Measurements from ENCODE around the gene DNAJC12.
"Not testable (repeated sequence)": the region's sequence is repeated elsewhere in the genome, so short reads cannot be mapped to it uniquely, and the experiment has no call there.

The DNAJC12 gene

DNA sequence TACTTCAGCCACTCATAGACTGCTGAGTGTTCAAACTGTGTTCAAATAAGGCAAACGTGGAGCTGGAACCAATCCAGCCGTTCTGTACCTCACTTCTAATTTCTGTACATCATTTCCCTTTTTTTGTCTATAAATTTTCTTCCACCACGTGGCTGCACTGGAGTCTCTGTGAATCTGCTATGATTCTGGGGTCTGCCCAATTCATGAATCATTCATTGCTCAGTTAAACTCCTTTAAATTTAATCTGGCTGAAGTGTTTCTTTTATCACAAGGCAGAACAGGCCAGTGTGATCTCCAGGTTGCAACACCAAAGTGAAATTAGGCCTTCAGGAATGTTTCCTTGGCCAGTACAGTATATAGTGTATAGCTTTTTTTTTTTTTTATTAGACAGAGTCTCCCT is 53.5 kb downstream of the DNAJC12 start:
- TF ChIP-seq, protein P1, sequence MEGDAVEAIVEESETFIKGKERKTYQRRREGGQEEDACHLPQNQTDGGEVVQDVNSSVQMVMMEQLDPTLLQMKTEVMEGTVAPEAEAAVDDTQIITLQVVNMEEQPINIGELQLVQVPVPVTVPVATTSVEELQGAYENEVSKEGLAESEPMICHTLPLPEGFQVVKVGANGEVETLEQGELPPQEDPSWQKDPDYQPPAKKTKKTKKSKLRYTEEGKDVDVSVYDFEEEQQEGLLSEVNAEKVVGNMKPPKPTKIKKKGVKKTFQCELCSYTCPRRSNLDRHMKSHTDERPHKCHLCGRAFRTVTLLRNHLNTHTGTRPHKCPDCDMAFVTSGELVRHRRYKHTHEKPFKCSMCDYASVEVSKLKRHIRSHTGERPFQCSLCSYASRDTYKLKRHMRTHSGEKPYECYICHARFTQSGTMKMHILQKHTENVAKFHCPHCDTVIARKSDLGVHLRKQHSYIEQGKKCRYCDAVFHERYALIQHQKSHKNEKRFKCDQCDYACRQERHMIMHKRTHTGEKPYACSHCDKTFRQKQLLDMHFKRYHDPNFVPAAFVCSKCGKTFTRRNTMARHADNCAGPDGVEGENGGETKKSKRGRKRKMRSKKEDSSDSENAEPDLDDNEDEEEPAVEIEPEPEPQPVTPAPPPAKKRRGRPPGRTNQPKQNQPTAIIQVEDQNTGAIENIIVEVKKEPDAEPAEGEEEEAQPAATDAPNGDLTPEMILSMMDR (IDR thresholded peaks at IDR 0.05; ENCODE audit: low read depth, low read length, missing control alignments): no peak
- no peak overlapping the region for H3K4me3 ChIP-seq (ENCODE audit: low read depth, low read length)
- DNase-seq (ENCODE audit: low read depth): no peak

DNA sequence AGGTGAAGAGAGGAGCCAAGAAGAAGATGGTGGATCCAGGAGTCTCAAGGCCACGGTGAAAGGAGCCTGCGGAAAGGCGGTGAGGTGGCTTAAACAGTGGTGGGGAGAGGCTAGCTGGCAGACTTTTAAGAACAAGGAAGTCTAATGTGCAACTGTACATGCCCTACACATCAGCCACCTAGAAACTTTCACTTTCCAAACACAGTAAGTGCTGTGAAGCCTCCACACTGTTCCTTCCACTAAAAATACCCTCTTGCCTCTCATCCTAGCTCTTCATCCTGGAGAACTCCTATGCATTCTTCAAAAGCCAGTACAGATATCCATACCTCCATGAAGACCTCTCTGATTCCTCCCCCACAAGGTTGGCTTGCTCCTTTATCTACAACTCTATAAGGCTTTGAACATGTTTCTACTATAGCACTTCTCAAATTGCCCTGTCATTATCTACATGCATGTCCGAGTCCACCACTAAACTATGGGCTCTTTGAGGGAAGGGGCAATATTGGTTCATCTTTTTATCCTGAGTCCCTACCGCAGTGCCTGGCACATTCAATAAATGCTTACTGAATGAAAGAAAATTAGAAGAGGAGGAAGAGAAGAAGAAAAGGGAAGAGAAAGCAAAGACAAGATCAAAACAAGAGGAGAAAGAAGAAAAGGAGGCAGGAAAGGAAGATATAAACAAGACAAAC is 54.2 kb downstream of the DNAJC12 start:
- no peak for DNase-seq (ENCODE audit: low read depth)
- TF ChIP-seq, protein P1 (IDR thresholded peaks at IDR 0.05; ENCODE audit: low read depth, low read length, missing control alignments): no peak
- H3K4me3 ChIP-seq (ENCODE audit: low read depth, low read length): no peak overlapping the region

DNA sequence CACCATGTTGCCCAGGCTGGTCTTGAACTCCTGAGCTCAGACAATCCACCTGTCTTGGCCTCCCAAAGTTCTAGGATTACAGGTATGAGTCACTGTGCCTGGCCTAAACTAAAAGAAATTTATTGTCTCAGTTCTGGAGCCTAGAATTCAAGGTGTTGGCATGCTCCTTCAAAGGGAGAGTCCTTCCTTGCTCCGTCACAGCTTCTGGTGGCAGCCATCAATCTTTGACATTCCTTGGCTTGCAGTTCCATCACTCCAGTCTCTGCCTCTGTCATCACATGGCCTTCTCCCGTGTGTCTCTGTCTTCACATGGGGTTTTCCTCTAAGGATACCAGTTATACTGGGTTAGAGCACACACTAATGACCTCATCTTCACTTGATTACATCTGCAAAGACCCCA is 55.5 kb downstream of the DNAJC12 start:
- no peak overlapping the region for H3K4me3 ChIP-seq (ENCODE audit: low read depth, low read length)
- no peak for DNase-seq (ENCODE audit: low read depth)
- TF ChIP-seq, protein P1 (IDR thresholded peaks at IDR 0.05; ENCODE audit: low read depth, low read length, missing control alignments): no peak

DNA sequence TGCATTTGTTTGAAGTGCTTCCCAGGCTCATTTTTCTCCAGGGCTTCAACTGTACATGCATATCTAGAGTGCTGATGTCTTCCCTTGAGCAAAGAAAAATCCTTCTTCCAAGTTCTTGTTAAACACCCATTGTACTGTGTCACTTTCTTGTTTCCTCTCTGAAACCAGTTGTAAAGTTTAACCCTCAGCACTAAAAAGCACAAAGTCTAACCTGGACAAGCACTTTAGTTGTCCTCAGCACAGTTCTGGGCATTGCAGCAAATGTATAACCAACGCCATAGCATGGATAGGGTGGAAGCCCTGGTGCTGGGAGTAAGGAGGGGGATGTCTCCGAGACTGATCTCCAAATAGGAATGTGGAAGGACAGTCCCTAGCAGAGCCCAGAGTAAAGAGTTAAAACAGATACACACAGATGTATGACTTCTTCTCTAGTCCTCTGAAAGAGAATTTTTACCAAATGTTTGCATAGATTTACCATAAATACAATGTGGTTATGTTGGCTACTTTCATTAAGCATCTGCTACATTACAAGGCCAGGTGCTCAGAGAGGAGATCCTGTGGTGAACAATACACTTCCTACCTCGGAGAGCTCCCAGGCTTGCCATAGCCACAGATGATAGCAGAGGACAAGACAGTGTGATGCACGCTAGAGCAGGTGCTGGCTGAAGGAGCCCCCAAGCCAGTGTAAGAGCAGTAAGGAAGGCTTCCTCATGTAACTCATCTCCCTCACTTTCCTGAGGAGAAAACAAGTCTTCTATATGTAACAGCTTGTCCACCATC is 57.0 kb downstream of the DNAJC12 start:
- H3K4me3 ChIP-seq (ENCODE audit: low read depth, low read length): no peak overlapping the region
- no peak for DNase-seq (ENCODE audit: low read depth)
- TF ChIP-seq, protein P1 (IDR thresholded peaks at IDR 0.05; ENCODE audit: low read depth, low read length, missing control alignments): no peak

DNA sequence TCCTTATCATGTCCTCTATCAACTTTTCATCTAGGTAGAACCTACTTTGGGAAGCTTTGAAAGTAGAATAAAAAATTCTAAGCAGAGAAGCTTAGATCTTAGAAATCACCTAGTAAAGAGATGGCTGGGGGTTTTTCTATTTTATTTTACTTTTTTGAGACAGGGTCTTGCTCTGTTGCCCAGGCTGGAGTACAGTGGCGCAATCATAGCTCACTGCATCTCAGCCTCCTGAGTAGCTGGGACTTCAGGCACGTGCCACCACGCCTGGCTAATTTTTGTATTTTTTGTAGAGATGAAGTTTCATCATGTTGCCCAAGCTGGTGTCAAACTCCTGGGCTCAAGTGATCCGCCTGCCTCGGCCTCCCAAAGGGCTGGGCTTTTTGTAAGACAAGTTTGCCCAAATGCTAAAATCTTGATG is 57.8 kb downstream of the DNAJC12 start:
- not testable (repeated sequence) for H3K4me3 ChIP-seq (ENCODE audit: low read depth, low read length); DNase-seq (ENCODE audit: low read depth)

DNA sequence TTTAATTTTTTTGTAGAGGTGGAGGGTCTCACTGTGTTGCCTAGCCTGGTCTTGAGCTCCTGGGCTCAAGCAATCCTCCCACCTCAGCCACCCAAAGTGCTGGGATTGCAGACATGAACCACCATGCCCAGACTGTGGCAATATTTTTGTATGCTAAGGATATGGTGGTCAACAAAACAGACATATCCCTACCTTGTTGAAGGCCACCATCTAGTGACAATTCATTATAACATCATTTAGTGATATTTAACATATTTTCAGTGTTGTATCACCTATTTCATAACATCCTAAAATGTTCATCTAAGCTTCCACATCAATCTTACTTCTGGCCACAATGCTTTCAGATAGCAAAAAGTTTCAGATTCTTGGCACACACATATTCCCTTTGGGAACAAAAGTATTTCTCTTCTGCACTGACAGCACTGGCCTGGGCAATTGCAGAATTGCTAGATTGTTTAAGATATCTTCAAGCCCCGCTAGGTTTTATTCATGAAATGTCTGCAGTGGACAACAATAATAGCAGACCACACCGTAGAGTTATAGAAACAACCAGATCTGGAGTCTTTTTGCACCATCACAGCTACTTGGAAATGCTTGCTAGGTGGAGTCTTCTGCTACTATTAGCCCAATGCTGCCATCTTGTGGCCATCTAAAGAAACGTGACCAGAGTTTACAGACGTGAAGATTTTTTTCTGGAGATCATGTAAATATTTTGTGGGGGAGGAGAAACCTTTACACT is 58.4 kb downstream of the DNAJC12 start:
- no peak overlapping the region for H3K4me3 ChIP-seq (ENCODE audit: low read depth, low read length)
- DNase-seq (ENCODE audit: low read depth): peak; percentile 80
- TF ChIP-seq, protein P1 (IDR thresholded peaks at IDR 0.05; ENCODE audit: low read depth, low read length, missing control alignments): peak; percentile 66

DNA sequence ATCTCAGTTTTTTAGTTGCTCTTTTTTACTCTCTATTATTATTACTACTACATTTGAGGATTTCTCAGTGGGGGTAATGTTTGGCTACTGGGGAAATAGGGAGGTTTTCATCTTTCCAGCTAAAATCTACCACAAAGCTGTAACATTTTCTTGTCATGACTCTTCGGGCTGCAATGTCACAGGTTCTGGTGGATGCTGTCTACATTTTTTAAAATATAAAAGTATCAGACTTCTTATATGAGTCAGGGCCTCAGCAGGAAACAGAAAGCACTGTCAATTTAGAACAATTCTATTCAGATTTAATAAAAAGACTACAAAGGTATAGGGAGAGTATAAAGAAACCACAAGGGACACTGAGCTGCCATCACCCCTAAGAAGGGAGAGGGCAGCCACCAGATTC is 61.6 kb downstream of the DNAJC12 start:
- no peak for DNase-seq (ENCODE audit: low read depth)
- no peak overlapping the region for H3K4me3 ChIP-seq (ENCODE audit: low read depth, low read length)
- TF ChIP-seq, protein P1 (IDR thresholded peaks at IDR 0.05; ENCODE audit: low read depth, low read length, missing control alignments): no peak
